ENCODE results near the gene CAPN5. TPM values are rescaled to one million over a fixed set of nuclear protein-coding genes. Genes with fewer than 3 reads are reported as not detected.
"Not testable (repeated sequence)": the region's sequence is repeated elsewhere in the genome, so short reads cannot be mapped to it uniquely, and the experiment has no call there.

Gene CAPN5
- total RNA-seq, 1 donor from 2014 or later: 18.3 TPM

- H3K36me3 Mint-ChIP-seq: no peaks in the 10 kb centered on the region
- no peaks in the 10 kb centered on the region for H3K9me3 Mint-ChIP-seq
- H3K4me3 Mint-ChIP-seq: no peak overlapping the region
- no peak overlapping the region for H3K27ac Mint-ChIP-seq
- TF ChIP-seq, protein P1, sequence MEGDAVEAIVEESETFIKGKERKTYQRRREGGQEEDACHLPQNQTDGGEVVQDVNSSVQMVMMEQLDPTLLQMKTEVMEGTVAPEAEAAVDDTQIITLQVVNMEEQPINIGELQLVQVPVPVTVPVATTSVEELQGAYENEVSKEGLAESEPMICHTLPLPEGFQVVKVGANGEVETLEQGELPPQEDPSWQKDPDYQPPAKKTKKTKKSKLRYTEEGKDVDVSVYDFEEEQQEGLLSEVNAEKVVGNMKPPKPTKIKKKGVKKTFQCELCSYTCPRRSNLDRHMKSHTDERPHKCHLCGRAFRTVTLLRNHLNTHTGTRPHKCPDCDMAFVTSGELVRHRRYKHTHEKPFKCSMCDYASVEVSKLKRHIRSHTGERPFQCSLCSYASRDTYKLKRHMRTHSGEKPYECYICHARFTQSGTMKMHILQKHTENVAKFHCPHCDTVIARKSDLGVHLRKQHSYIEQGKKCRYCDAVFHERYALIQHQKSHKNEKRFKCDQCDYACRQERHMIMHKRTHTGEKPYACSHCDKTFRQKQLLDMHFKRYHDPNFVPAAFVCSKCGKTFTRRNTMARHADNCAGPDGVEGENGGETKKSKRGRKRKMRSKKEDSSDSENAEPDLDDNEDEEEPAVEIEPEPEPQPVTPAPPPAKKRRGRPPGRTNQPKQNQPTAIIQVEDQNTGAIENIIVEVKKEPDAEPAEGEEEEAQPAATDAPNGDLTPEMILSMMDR (IDR thresholded peaks at IDR 0.05; ENCODE audit: unreplicated experiment): no peak
- peaks cover 42% of the 10 kb centered on the region for H3K27me3 Mint-ChIP-seq (ENCODE audit: low read depth)
- H3K4me1 Mint-ChIP-seq: peaks cover 10% of the 10 kb centered on the region
- DNase-seq (ENCODE audit: low spot score in 2 of 2, unreplicated experiment in 2 of 2): no peak
Measured at GRCh38 chr11:77044886-77045285, 21.9 kb upstream of the CAPN5 start.

- no peaks in the 10 kb centered on the region for H3K36me3 Mint-ChIP-seq
- peak; percentile 54 to 79 for DNase-seq (ENCODE audit: low spot score in 2 of 2, unreplicated experiment in 2 of 2)
- no peak overlapping the region for H3K27ac Mint-ChIP-seq
- H3K4me3 Mint-ChIP-seq: peak overlapping the region; percentile 5
- no peaks in the 10 kb centered on the region for H3K9me3 Mint-ChIP-seq
- H3K4me1 Mint-ChIP-seq: peaks cover 10% of the 10 kb centered on the region
- H3K27me3 Mint-ChIP-seq (ENCODE audit: low read depth): peaks cover 34% of the 10 kb centered on the region
- TF ChIP-seq, protein P1 (IDR thresholded peaks at IDR 0.05; ENCODE audit: unreplicated experiment): peak; percentile 87
Measured at GRCh38 chr11:77046060-77046501, 20.7 kb upstream of the CAPN5 start.

- DNase-seq (ENCODE audit: low spot score in 2 of 2, unreplicated experiment in 2 of 2): peak in 1 of 2 experiments; percentile 67
- no peaks in the 10 kb centered on the region for H3K9me3 Mint-ChIP-seq
- H3K27ac Mint-ChIP-seq: peak overlapping the region; percentile 77
- no peaks in the 10 kb centered on the region for H3K36me3 Mint-ChIP-seq
- H3K4me1 Mint-ChIP-seq: peaks cover 10% of the 10 kb centered on the region
- TF ChIP-seq, protein P1 (IDR thresholded peaks at IDR 0.05; ENCODE audit: unreplicated experiment): peak; percentile 65
- H3K27me3 Mint-ChIP-seq (ENCODE audit: low read depth): peaks cover 25% of the 10 kb centered on the region
- H3K4me3 Mint-ChIP-seq: peak overlapping the region; percentile 58
Measured at GRCh38 chr11:77047007-77047927, 19.5 kb upstream of the CAPN5 start.

DNA sequence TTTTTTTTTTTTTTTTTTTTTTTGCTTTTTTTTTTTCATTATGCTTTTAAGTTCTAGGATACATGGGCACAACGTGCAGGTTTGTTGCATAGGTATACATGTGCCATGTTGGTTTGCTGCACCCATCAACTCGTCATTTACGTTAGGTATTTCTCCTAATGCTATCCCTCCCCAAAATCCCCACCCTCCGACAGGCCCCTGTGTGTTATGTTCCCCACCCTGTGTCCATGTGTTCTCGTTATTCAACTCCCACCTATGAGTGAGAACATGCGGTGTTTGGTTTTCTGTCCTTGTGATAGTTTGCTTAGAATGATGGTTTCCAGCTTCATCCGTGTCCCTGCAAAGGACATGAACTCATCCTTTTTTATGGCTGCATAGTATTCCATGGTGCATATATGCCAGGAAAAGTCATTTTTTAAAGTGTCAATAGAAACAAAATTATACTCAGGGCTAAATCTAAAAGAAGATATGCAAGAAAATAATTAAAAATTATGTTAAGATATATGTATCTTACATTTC lies 18.8 kb upstream of the CAPN5 start:
- H3K4me3 Mint-ChIP-seq; H3K27ac Mint-ChIP-seq; DNase-seq (ENCODE audit: low spot score in 2 of 2, unreplicated experiment in 2 of 2); H3K9me3 Mint-ChIP-seq; H3K36me3 Mint-ChIP-seq: not testable (repeated sequence)
- Mint-ChIP-seq H3K4me1 (peaks cover 10% of the 10 kb centered on the region), H3K27me3 (ENCODE audit: low read depth) (peaks cover 20% of the 10 kb centered on the region)

DNA sequence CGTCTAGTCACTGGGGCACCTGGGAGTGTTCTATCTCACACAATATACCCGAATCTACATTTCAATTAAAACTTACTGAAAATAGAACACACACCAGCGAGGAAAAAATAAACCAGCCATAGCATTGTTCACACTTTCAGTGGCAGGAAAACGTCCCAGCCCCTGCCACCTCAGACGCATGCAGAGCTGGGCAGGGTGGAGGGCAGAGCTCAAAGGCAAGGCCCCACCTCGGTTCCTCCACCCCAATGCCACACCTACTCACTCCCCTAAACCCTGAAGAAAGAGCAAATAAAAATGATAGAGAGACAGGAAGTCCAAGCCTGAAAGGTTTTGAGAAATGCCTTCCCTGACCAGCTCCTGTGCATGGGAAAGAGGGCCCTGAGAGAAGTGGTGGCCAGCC lies 17.7 kb upstream of the CAPN5 start:
- no peak overlapping the region for H3K27ac Mint-ChIP-seq
- peaks cover 19% of the 10 kb centered on the region for H3K27me3 Mint-ChIP-seq (ENCODE audit: low read depth)
- no peaks in the 10 kb centered on the region for H3K9me3 Mint-ChIP-seq
- DNase-seq (ENCODE audit: low spot score in 2 of 2, unreplicated experiment in 2 of 2): no peak
- H3K4me3 Mint-ChIP-seq: no peak overlapping the region
- H3K4me1 Mint-ChIP-seq: peaks cover 10% of the 10 kb centered on the region
- H3K36me3 Mint-ChIP-seq: no peaks in the 10 kb centered on the region
- TF ChIP-seq, protein P1 (IDR thresholded peaks at IDR 0.05; ENCODE audit: unreplicated experiment): no peak

GRCh38 chr11:77051511-77051910 lies 15.3 kb upstream of the CAPN5 start:
- TF ChIP-seq, protein P1 (IDR thresholded peaks at IDR 0.05; ENCODE audit: unreplicated experiment): no peak
- peaks cover 2% of the 10 kb centered on the region for H3K27me3 Mint-ChIP-seq (ENCODE audit: low read depth)
- H3K9me3 Mint-ChIP-seq: no peaks in the 10 kb centered on the region
- no peak for DNase-seq (ENCODE audit: low spot score in 2 of 2, unreplicated experiment in 2 of 2)
- H3K4me3 Mint-ChIP-seq: no peak overlapping the region
- no peaks in the 10 kb centered on the region for H3K36me3 Mint-ChIP-seq
- H3K27ac Mint-ChIP-seq: no peak overlapping the region
- peaks cover 4% of the 10 kb centered on the region for H3K4me1 Mint-ChIP-seq
